ENCODE data around the gene GORASP1.

GORASP1 gene

GRCh38 chr3:39115870-39116269 lies 8.4 kb upstream of the GORASP1 start:
- no peaks in the 10 kb centered on the region for H3K9me3 Mint-ChIP-seq
- H3K27me3 Mint-ChIP-seq (ENCODE audit: low read depth), result no peaks in the 10 kb centered on the region
- H3K4me3 Mint-ChIP-seq, result no peak overlapping the region
- no peak for TF ChIP-seq CTCF (IDR thresholded peaks at IDR 0.05; ENCODE audit: unreplicated experiment in 3 of 3)
- no peaks in the 10 kb centered on the region for H3K36me3 Mint-ChIP-seq (ENCODE audit: low read depth)
- no peaks in the 10 kb centered on the region for H3K4me1 Mint-ChIP-seq
- no peak overlapping the region for H3K27ac Mint-ChIP-seq

GRCh38 chr3:39114456-39114855 lies 7.0 kb upstream of the GORASP1 start:
- no peak for TF ChIP-seq CTCF (IDR thresholded peaks at IDR 0.05; ENCODE audit: unreplicated experiment in 3 of 3)
- H3K4me3 Mint-ChIP-seq, result no peak overlapping the region
- no peaks in the 10 kb centered on the region for H3K27me3 Mint-ChIP-seq (ENCODE audit: low read depth)
- H3K4me1 Mint-ChIP-seq, result no peaks in the 10 kb centered on the region
- H3K36me3 Mint-ChIP-seq (ENCODE audit: low read depth), result no peaks in the 10 kb centered on the region
- no peaks in the 10 kb centered on the region for H3K9me3 Mint-ChIP-seq
- H3K27ac Mint-ChIP-seq, result no peak overlapping the region

- Mint-ChIP-seq H3K4me1 (peaks cover 6% of the 10 kb centered on the region), H3K36me3 (ENCODE audit: low read depth) (no peaks in the 10 kb centered on the region), H3K27ac (no peak overlapping the region), H3K9me3 (no peaks in the 10 kb centered on the region), H3K4me3 (no peak overlapping the region), H3K27me3 (ENCODE audit: low read depth) (no peaks in the 10 kb centered on the region)
- TF ChIP-seq CTCF (IDR thresholded peaks at IDR 0.05; ENCODE audit: unreplicated experiment in 3 of 3), result no peak
Measured at GRCh38 chr3:39113291-39113690, 5.9 kb upstream of the GORASP1 start.

- no peak overlapping the region for H3K4me3 Mint-ChIP-seq
- no peaks in the 10 kb centered on the region for H3K36me3 Mint-ChIP-seq (ENCODE audit: low read depth)
- no peak for TF ChIP-seq CTCF (IDR thresholded peaks at IDR 0.05; ENCODE audit: unreplicated experiment in 3 of 3)
- H3K27me3 Mint-ChIP-seq (ENCODE audit: low read depth), result no peaks in the 10 kb centered on the region
- H3K9me3 Mint-ChIP-seq, result no peaks in the 10 kb centered on the region
- peaks cover 13% of the 10 kb centered on the region for H3K4me1 Mint-ChIP-seq
- no peak overlapping the region for H3K27ac Mint-ChIP-seq
Measured at GRCh38 chr3:39112535-39112934, 5.1 kb upstream of the GORASP1 start.

- H3K4me1 Mint-ChIP-seq, result peaks cover 13% of the 10 kb centered on the region
- no peaks in the 10 kb centered on the region for H3K9me3 Mint-ChIP-seq
- H3K36me3 Mint-ChIP-seq (ENCODE audit: low read depth), result no peaks in the 10 kb centered on the region
- H3K27me3 Mint-ChIP-seq (ENCODE audit: low read depth), result no peaks in the 10 kb centered on the region
- H3K27ac Mint-ChIP-seq, result no peak overlapping the region
- H3K4me3 Mint-ChIP-seq, result no peak overlapping the region
- no peak for TF ChIP-seq CTCF (IDR thresholded peaks at IDR 0.05; ENCODE audit: unreplicated experiment in 3 of 3)
Measured at GRCh38 chr3:39112113-39112512, 4.7 kb upstream of the GORASP1 start.

GRCh38 chr3:39110041-39110639 lies 2.7 kb upstream of the GORASP1 start:
- H3K9me3 Mint-ChIP-seq, result no peaks in the 10 kb centered on the region
- no peak overlapping the region for H3K4me3 Mint-ChIP-seq
- H3K36me3 Mint-ChIP-seq (ENCODE audit: low read depth), result peaks cover under 1% of the 10 kb centered on the region
- peaks cover 31% of the 10 kb centered on the region for H3K4me1 Mint-ChIP-seq
- no peak for TF ChIP-seq CTCF (IDR thresholded peaks at IDR 0.05; ENCODE audit: unreplicated experiment in 3 of 3)
- no peaks in the 10 kb centered on the region for H3K27me3 Mint-ChIP-seq (ENCODE audit: low read depth)
- no peak overlapping the region for H3K27ac Mint-ChIP-seq
